ENCODE data around the gene GRIN2B.

GRIN2B gene

GRCh38 chr12:13981296-13981962, at the start of gene GRIN2B:
TSS of gene GRIN2B (minus strand) at chr12:13981602. CDS start at chr12:13866208, 115,394 bp downstream.
- TF ChIP-seq POLR2A (IDR thresholded peaks at IDR 0.05; ENCODE audit: low read length): no peak
- TF ChIP-seq GATA1 (IDR thresholded peaks at IDR 0.05; ENCODE audit: low read depth, low read length): no peak
- no peak for DNase-seq

GRCh38 chr12:14026537-14026936, 45.1 kb upstream of the GRIN2B start:
- no peak for DNase-seq
- no peak for TF ChIP-seq POLR2A (IDR thresholded peaks at IDR 0.05; ENCODE audit: low read length)
- TF ChIP-seq GATA1 (IDR thresholded peaks at IDR 0.05; ENCODE audit: low read depth, low read length): no peak

DNA sequence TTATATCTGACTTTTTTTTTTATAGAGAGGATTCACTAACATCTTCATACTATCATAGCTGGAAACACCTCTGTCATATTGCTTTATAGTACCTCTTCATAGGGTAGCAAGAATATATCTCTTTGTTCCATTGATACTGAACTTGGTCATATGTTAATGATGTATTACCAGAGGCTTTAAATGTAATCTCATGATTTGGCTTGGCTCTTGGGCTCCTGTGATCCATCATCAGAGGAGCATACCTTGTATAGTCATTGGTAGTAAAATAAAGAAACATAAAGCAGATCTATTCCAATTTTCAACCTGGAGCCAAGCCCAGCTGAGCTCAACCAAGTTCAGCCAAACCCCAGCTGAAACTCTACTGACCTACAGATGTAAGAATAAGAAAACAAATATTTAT, 43.2 kb upstream of the GRIN2B start:
- no peak for DNase-seq
- TF ChIP-seq POLR2A (IDR thresholded peaks at IDR 0.05; ENCODE audit: low read length) (no peak), GATA1 (IDR thresholded peaks at IDR 0.05; ENCODE audit: low read depth, low read length) (no peak)

DNA sequence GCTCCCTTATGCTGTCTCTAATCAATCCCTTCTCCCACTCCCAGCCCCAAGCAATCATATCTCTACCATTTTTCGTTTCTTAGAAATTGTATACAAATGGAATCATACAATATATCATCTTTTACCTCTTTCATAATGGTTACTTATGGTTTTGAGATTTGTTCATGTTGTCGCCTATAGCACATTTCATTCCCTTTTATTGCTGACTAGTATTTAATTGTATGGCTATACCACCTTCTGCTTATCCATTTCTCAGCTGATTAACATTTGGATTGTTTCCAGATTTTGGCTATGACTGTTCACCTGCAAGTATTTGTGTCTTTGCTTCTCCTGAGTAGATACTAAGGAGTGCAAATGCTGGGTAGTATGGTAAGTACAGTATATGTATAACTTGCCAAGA, 36.7 kb upstream of the GRIN2B start:
- no peak for DNase-seq
- TF ChIP-seq GATA1 (IDR thresholded peaks at IDR 0.05; ENCODE audit: low read depth, low read length) (no peak), POLR2A (IDR thresholded peaks at IDR 0.05; ENCODE audit: low read length) (no peak)

DNA sequence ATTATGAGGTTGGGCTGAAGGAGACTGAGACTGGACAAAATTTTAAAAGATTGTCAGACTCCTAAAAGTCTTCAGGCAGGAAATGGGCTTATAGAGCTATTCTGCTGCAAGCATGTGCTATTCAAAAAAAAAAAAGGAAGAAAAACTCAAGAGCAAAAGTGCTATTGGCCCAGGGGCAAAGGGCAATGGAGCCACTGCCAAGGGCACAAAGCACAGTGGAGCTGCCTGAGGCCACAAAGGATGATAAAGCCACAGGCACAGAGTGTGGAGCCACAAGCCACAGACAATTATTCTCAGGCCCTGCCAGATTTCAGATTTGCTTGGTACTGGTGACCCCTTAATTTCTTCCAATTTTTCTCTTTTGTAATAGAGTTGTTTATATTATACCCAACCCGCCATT, 29.6 kb upstream of the GRIN2B start:
- TF ChIP-seq GATA1 (IDR thresholded peaks at IDR 0.05; ENCODE audit: low read depth, low read length): no peak
- TF ChIP-seq POLR2A (IDR thresholded peaks at IDR 0.05; ENCODE audit: low read length): no peak
- no peak for DNase-seq

DNA sequence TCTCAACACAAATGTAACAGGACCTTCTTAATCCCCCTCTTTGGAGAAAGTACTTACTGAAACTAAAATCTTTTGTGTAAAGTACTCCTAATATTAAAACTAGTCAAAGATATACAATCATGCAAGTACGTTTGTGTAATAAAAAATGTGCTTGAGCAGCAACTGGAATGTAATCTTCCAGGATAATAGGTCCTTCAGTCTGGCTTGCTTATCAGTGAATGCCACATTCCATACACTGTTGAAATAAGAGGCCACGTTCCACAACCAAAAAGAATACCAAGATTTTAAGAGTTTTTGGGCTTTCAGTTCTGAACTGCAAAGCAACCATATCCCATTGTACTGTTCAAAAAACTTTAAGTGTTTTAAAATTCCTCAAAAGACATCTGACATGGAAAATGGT, 26.2 kb upstream of the GRIN2B start:
- no peak for DNase-seq
- no peak for TF ChIP-seq GATA1 (IDR thresholded peaks at IDR 0.05; ENCODE audit: low read depth, low read length)
- no peak for TF ChIP-seq POLR2A (IDR thresholded peaks at IDR 0.05; ENCODE audit: low read length)

DNA sequence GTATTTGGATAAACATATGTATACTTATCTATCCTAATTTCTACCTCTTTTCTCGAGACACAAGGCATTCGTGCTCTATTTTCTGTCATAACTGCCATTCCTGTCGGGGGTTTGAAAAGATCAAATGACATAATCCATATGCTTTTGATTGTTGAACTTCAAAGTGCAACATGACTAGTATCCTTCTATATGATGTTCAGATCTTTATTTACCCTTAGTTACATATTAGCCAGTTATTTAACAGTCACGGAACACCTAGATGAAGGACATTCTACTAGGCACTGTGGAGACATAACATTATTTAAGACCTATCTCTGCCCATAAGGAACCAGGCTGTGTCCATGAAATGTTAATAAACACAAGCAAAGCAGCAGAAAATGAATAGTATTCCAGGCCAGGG, 11.2 kb upstream of the GRIN2B start:
- TF ChIP-seq GATA1 (IDR thresholded peaks at IDR 0.05; ENCODE audit: low read depth, low read length): no peak
- TF ChIP-seq POLR2A (IDR thresholded peaks at IDR 0.05; ENCODE audit: low read length): no peak
- no peak for DNase-seq

DNA sequence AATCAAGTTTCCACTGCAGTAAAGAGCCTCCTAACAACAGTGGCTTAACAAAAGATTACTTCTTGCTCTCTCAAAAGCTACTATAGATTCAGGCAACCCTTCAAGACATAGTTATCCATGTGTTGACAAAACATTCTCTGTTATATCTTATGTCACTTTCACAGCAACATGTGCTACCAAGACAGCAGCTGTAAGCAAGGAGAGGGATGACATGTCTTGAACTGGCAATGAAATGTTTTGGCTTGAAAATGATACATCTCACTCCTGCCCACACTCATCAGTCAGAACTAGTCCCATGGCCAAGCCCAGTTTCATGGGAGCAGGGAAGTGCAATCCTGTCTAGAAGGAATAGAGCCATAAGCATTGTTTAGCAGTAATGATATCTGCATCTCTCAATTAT, 10.7 kb upstream of the GRIN2B start:
- TF ChIP-seq POLR2A (IDR thresholded peaks at IDR 0.05; ENCODE audit: low read length) (no peak), GATA1 (IDR thresholded peaks at IDR 0.05; ENCODE audit: low read depth, low read length) (no peak)
- DNase-seq: no peak

DNA sequence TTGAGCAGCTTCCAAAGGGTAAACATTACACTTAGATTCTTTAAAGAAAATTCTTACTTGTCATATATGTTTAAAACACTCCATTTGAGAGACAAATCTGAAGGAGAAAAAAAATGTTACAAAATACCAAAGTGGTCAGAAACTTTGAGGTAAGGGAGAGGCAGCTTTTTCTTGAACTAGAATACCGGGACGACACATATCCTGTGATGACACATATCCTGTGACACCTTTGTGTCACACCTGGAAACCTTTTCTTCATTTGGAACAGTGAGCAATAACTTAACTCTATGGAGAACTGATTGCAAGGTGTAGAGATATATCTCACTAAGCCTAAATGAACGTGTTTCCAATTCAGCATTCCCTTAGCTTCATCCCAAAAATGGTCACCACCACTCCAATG, 4.6 kb upstream of the GRIN2B start:
- TF ChIP-seq GATA1 (IDR thresholded peaks at IDR 0.05; ENCODE audit: low read depth, low read length): no peak
- TF ChIP-seq POLR2A (IDR thresholded peaks at IDR 0.05; ENCODE audit: low read length): no peak
- no peak for DNase-seq

DNA sequence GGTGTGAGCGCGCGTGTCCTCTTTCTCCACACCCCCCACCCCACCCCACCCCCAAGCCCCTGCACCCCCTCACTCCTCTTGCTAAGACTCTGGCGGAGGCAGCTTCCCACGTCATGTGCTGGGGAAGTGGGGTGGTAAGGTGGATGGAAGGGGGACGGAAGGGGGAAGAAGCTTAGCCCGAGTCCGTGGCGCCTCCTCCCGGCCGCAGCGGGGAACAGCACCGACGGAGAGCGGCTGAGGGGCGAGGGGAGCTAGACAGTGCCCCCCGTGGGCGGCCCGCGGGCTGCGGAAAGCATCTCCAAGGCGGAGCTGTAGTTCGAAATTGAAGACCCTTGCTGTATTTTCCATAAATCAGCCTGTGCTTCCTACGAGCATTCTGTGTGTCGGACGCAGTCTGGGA, 588 bp upstream of the GRIN2B start:
- TF ChIP-seq GATA1 (IDR thresholded peaks at IDR 0.05; ENCODE audit: low read depth, low read length) (no peak), POLR2A (IDR thresholded peaks at IDR 0.05; ENCODE audit: low read length) (no peak)
- peak in 1 of 2 experiments; percentile 3 for DNase-seq

- no peak for DNase-seq
- TF ChIP-seq POLR2A (IDR thresholded peaks at IDR 0.05; ENCODE audit: low read length) (no peak), GATA1 (IDR thresholded peaks at IDR 0.05; ENCODE audit: low read depth, low read length) (no peak)
Observed at GRCh38 chr12:13980538-13981295, 685 bp downstream of the GRIN2B start.

DNA sequence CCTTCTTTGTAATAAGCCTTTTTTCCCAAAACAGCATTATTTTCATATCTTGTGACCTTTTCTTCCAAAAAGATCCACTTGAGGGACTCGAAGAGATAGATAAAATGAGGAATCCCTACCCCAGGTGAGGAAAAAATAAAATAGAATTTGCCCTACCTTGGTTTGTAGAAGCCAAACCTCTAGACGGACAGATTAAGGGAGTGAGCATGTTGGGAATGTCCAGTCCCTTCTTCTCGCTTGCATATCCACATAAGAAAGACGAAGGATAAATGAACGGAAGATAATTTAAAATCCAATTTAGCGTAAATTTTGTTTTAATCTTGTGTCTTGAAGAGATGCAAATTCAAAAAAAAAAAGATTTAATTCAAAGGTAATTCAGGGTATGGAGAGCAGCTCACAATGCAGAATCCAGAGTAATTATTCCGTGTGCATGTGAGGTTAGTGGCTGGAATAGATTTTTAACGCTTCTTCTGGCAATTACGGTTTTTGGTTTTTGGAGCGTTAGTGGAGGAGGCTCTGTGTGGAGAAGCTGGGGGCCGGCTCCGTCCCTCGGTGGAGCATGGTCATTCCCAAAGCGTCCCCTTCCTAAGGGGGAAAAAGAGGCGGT, 1.5 kb downstream of the GRIN2B start:
- TF ChIP-seq GATA1 (IDR thresholded peaks at IDR 0.05; ENCODE audit: low read depth, low read length) (no peak), POLR2A (IDR thresholded peaks at IDR 0.05; ENCODE audit: low read length) (no peak)

DNA sequence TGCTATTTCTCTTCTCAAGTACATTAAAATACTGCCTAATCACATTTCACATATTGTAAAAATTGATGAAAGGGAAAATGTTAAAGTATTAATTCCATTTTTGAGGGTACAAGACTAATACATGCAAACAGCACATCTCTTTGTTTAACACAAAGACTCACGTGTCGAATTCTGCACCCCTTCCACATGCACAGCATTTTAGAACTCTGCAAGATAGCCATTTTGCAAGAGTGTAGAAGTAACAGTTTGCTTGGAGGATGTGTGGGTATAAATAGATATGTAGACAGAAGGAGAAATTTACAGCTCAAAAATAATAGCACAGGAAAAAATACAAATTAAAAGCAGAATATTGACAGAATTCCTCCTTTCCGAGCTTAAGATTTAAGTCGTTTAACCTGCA, 2.5 kb downstream of the GRIN2B start:
- DNase-seq: no peak
- TF ChIP-seq POLR2A (IDR thresholded peaks at IDR 0.05; ENCODE audit: low read length) (no peak), GATA1 (IDR thresholded peaks at IDR 0.05; ENCODE audit: low read depth, low read length) (no peak)

More for the DNA sequence above, 1.5 kb downstream of the GRIN2B start:
- no peak for DNase-seq

DNA sequence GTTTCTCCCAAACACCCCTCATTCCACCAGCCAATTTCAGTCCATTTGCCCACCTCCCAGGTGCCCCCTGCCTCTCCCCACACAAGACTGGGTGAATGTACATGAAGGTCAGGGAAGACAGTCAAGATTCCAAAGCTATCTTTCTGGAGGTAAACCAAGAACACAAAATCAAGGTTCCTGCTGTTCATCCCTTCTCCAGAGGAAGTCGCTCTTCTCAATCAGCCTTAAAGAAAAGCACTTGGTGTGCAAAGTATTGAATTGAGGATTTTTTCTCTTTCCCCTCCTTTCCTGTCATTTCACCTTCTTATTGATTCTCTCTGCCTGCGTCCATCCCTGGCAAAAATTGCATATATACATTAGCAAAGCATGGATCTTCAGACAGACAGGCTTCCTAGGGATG, 4.5 kb downstream of the GRIN2B start:
- DNase-seq: no peak
- TF ChIP-seq GATA1 (IDR thresholded peaks at IDR 0.05; ENCODE audit: low read depth, low read length) (no peak), POLR2A (IDR thresholded peaks at IDR 0.05; ENCODE audit: low read length) (no peak)

Measured in erythroblast (primary cell).